SU-DHL-6 (cell line): ENCODE measurements around the gene TPST2.

Experiments used
- CTCF ChIP-seq: fragments of 200-600 bp; sonication (generic); IDR thresholded peaks from one replicate; pipeline ENCODE4 v1.5.1; 2017; ENCODE audit warnings: antibody characterized with exemption, mild to moderate bottlenecking, low read length, moderate library complexity; ENCODE audit not compliant: insufficient read depth, poor library complexity, severe bottlenecking
- EZH2phosphoT487 ChIP-seq: fragments of 200-600 bp; sonication (generic), shearing (Covaris generic); conservative IDR thresholded peaks from 2 replicates; pipeline ENCODE4 v1.6.1; 2018; ENCODE audit warnings: mild to moderate bottlenecking, antibody characterized with exemption, low read length, moderate library complexity, mixed read lengths

GRCh38 chr22:26516503-26516902 lies 73.4 kb downstream of the TPST2 start:
- no peak for TF ChIP-seq CTCF
- no peak for TF ChIP-seq EZH2phosphoT487
